ENCODE measurements around the gene KSR1.

KSR1 gene

DNA sequence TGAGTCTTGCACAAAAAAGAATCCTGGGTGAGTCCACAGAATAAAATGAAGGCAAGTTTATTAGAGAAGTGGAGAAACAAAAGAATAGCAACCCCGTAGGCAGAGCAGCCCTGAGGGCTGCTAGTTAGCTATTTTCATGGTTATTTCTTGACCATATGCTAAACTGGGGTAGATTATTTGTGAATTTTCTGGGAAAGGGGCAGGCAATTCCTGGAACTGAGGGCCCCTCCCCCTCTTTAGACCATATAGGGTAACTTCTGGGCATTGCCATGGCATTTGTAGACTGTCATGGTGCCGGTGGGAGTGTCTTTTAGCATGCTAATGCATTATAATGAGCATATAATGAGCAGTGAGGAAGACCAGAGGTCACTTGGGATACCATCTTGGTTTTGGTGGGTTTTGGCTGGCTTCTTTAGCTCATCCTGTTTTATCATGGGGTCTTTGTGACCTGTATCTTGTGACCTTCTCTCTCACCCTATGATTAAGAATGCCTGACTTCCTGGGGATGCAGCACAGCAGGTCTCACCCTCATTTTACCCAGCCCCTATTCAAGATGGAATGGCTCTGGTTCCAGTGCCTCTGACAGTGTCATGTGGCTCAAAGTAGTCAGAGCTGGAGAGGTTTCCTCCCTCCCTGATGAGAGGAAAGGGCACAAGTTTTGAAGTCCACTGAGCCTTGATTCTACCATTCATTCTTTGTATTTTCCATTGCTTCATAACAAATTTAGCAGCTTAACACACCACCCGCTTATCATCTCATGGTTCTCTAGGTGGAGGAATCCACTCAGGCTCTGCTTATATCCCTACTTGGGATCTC, 119.1 kb downstream of the KSR1 start:
- TF ChIP-seq, protein P1, sequence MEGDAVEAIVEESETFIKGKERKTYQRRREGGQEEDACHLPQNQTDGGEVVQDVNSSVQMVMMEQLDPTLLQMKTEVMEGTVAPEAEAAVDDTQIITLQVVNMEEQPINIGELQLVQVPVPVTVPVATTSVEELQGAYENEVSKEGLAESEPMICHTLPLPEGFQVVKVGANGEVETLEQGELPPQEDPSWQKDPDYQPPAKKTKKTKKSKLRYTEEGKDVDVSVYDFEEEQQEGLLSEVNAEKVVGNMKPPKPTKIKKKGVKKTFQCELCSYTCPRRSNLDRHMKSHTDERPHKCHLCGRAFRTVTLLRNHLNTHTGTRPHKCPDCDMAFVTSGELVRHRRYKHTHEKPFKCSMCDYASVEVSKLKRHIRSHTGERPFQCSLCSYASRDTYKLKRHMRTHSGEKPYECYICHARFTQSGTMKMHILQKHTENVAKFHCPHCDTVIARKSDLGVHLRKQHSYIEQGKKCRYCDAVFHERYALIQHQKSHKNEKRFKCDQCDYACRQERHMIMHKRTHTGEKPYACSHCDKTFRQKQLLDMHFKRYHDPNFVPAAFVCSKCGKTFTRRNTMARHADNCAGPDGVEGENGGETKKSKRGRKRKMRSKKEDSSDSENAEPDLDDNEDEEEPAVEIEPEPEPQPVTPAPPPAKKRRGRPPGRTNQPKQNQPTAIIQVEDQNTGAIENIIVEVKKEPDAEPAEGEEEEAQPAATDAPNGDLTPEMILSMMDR (IDR thresholded peaks at IDR 0.05; ENCODE audit: low read depth, low read length) = no peak
- no peak overlapping the region for H3K4me3 ChIP-seq (ENCODE audit: low read depth, low read length)

DNA sequence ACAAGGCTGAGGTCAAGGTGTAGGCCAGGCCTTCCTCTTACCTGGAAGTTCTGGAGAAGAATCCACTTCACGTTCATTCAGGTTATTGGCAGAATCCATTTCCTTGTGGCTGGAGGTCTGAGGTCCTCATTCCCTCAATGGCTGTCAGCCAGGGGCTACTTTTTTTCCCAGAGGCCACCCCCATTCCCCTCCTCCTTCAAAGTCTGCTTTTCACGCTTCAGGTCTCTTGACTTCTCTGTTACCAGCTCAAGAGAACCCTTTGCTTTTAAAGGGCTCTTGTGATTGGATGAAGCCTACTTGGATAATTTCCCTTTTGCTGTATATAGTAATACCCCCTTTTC, 119.6 kb downstream of the KSR1 start:
- no peak overlapping the region for H3K4me3 ChIP-seq (ENCODE audit: low read depth, low read length)
- TF ChIP-seq, protein P1 (IDR thresholded peaks at IDR 0.05; ENCODE audit: low read depth, low read length) = no peak

DNA sequence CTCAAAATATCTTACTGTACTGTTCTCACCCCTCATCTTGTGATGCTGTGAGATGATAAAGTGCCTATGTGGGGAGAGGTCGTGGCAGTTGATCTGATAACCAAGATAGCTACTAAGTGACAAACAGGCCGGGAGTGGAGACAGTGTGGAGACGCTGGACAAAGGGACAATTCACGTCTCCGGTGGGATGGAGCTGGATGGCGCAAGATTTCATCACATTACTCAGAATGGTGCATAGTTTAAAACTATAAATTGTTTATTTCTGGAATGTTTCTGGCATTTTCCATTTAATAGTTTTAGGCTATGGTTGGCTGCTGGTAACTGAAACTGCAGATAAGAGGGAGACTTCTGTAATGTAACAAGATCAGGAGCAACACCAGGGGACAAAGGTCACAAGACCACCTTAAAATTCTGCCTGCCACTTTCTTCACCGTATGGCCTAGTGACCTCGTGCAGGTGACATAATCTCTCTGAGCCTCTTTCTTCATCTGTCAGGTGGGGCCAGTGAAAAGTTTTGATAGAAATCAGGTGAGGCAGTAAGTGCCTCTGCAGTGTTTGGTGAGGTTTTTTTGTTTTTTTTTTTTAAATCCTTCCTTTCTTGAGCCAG, 120.3 kb downstream of the KSR1 start:
- H3K4me3 ChIP-seq (ENCODE audit: low read depth, low read length) = no peak overlapping the region
- TF ChIP-seq, protein P1 (IDR thresholded peaks at IDR 0.05; ENCODE audit: low read depth, low read length) = no peak

DNA sequence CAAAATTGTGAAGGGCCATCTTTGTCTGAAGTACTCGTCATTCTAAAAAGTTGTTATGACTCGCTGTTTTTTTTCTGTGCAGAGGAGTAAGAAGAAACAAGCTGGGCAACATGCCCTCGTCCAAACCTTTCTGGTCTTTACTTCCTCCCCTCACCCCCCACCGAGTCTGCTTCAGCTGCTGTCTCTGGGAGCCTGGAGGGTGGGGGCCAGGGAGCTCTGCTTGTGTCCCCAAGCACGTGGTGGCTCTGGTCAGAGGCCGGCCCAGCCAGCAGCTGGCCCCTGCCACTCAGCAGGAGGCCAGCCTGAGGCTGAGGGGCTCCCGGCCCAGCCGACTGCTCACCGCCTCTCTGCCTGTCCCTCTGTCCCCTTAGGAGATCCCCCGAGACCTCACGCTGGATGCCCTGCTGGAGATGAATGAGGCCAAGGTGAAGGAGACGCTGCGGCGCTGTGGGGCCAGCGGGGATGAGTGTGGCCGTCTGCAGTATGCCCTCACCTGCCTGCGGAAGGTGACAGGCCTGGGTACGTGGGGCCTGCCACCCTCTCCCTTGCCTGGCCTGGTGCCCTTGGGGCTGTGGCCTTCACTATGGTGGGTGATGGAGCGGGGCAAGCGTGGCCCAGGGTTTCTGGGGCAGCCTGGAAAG, 121.0 kb downstream of the KSR1 start:
- TF ChIP-seq, protein P1 (IDR thresholded peaks at IDR 0.05; ENCODE audit: low read depth, low read length) = no peak
- no peak overlapping the region for H3K4me3 ChIP-seq (ENCODE audit: low read depth, low read length)

DNA sequence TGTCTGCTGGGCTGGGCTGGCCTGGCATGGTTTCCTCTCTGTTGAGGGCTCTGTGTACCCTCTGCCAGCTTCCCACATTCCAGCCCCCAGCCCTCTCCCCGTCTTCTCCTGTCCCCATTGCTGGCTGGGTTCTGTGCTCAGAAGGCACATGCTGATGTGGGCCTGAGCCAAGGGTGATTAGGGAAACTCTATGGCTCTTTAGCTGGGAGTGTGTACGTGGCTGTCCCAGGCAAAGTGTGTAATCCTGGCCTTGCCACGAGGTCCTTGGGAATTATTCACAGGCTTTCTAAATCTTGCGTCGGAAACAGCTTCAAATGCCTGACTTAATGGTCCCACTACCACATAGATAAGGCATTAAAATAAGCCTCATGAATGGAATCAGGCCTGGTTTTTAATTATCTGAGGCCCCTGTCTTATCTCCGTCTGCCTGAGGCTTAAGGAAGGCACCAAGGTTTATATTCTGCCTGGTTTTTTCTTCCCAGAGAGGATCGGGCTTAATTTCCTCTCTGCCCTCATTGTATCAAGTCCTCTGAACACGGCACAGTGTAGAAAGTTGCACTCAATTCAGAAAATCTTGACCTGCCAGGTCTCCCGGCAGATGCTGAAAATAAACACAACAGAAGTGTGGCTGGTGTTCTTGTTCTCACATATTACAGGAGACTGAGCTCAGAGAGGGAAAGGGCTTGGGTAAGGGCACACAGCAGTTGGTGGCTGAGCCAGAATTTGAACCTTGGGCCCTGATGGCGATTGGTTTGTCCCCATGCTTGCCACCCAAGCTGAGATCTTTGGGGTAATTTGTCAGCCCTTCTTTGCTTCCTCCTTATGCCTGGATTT, 121.9 kb downstream of the KSR1 start:
- TF ChIP-seq, protein P1 (IDR thresholded peaks at IDR 0.05; ENCODE audit: low read depth, low read length) = no peak
- no peak overlapping the region for H3K4me3 ChIP-seq (ENCODE audit: low read depth, low read length)

DNA sequence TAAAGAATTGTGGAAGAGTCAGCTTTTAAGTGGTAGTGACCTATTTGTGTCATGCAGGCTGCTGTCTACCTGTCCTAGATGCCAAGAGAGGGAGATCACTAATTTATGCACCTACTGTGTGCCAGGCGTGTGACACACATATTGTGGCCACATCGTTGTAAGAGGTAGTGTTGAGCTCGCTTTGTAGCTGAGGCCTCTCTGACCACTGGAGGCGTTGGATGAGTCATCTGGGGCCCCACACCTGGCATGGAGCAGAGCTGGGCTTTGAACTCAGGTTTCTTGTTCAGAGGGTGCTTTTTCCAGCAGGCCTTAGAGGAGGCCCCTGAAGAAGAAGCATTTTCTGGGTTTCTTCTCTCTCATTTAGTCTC, 122.5 kb downstream of the KSR1 start:
- no peak overlapping the region for H3K4me3 ChIP-seq (ENCODE audit: low read depth, low read length)
- TF ChIP-seq, protein P1 (IDR thresholded peaks at IDR 0.05; ENCODE audit: low read depth, low read length) = no peak
